GM12891 (cell line): Measurements from ENCODE around the gene UNC5C.

Experiments used
- POLR2A ChIP-seq: IDR thresholded peaks from 2 replicates; pipeline ENCODE4 v1.6.1; 2011; ENCODE audit warnings: low read depth, low read length, control low read depth
- POLR2AphosphoS5 ChIP-seq: IDR thresholded peaks from 2 replicates; pipeline ENCODE4 v1.6.1; 2011; ENCODE audit warnings: low read depth, low read length, control low read depth
- POU2F2 ChIP-seq: IDR thresholded peaks from 2 replicates; pipeline ENCODE4 v1.6.1; 2011; ENCODE audit warnings: low read depth, mild to moderate bottlenecking, control low read depth, low read length, moderate library complexity

DNA sequence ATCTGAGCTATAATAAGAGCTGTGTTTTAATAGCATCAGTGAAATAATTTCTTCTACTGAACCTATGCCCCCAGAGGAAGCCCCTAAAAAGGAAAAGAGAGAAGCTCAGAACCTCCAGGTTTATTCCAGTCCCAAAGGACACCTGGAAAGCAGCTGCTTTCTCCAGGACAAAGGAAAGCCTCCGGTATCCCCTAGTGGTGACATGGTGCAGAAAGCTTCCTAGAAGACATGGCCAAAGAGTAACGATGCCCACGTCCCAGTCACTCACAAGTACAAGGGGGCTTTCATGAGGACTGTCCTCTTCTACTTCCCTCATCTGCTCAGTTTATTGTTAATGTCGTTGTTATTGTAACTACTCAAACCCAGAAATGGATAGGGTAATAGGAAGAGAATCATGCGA is 343.9 kb downstream of the UNC5C start:
- TF ChIP-seq POLR2A: no peak
- TF ChIP-seq POU2F2: no peak
- TF ChIP-seq POLR2AphosphoS5: no peak
